SK-N-MC (cell line): ENCODE data around the gene PLEKHA3.
A peak's percentile ranks its signal among the peaks of the same experiment; 100 is the strongest.

Experiments
- EZH2 ChIP-seq: fragments of 200-600 bp; sonication (generic); IDR thresholded peaks from one replicate; pipeline ENCODE4 v1.6.1; 2017; ENCODE audit warnings: antibody characterized with exemption
- POLR2AphosphoS5 ChIP-seq: IDR thresholded peaks from 2 replicates; pipeline ENCODE4 v1.6.1; 2012; ENCODE audit warnings: mild to moderate bottlenecking, low read depth, low read length, borderline replicate concordance

DNA sequence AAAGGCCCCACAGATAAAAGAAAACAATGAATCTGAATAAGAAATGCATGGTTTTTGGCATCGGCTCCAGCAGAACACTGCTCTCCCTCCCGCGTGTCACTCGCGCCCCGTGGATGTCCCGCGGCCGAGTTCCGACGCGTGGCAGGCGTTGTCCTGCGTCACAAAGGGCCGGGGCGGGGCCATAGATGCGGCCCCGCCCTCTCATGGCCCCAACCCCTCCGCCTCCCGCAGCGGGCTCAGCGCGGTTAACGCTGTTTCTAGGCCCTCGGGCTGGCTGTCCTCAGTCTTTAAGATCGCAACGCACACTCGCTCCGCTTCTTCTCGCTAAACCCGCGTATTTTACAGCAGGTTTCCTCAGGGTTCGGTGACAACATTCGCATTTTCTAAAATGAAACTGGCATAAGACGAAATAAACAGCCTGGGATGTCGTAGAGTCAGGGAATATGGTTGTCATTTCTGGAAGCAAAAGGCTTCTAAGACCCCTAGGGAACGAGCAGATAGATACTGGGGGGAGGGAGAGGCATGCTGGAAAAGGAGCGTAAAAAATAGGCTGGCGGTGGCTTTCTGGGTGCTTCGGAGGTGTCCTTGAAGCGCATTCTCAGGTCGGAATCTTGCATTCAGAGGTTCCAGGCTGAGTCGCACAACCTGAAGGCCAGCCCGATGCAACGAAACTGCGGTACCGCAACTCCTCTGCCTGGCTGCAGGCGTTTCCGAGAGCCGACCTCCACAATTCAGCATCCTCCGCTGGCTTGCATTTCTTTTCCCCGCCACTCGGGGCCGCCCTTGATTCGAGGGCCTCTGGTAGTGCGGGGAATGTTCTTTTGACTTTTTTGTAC lies 1.6 kb upstream of the PLEKHA3 start, which contains the start of gene FKBP7:
- peak; percentile 91 for TF ChIP-seq POLR2AphosphoS5
- TF ChIP-seq EZH2, result no peak
